Mononuclear cell (primary cell): ENCODE results near the gene WHRN. TPM values are rescaled to one million over a fixed set of nuclear protein-coding genes. Genes with fewer than 3 reads are reported as not detected.
A peak's percentile ranks its signal among the peaks of the same experiment; 100 is the strongest.

ENCODE experiments used
- H3K27me3 ChIP-seq: 2 replicates; pipeline ENCODE4 v1.6.0; 2011; ENCODE audit warnings: low read length, control low read depth; ENCODE audit not compliant: insufficient read depth
- H3K4me1 ChIP-seq: 2 replicates; pipeline ENCODE4 v1.5.1; 2011; ENCODE audit warnings: mild to moderate bottlenecking, low read length, control low read depth; ENCODE audit not compliant: insufficient read depth
- H3K4me3 ChIP-seq: 2 replicates; pipeline ENCODE4 v1.5.1; 2011; ENCODE audit warnings: mild to moderate bottlenecking, low read length, moderate library complexity
- H3K9me3 ChIP-seq: 2 replicates; pipeline ENCODE4 v1.5.1; 2011; ENCODE audit warnings: low read depth, mild to moderate bottlenecking, control low read depth, low read length
- total RNA-seq: library from RNA; depleted of rRNA; stranded (reverse); fragments of >200 nt; gene quantifications from one replicate; pipeline ENCODE4 v1.2.3, GENCODE V29; 2012

The WHRN gene
- total RNA-seq, 1 donor: 4.7 TPM

DNA sequence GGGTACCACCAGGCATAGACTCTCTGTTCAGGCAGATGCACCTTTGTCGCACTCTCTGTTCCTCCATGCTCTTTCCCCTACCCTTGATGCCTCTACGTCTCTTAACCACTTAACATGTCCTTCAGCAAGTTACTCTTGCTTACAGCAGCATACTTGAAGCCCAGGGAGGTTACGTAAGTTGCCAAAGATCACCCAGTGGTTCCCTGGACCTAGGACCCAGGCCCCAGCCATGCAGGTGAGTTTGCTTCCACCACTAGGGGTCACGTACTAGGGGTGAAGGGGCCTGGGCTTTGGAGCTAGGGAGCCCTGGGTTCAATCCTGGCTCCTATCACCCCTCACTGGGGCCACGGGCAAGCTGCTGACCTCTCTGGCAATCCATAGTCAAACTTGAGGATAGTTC, 126.4 kb downstream of the WHRN start:
- no peaks in the 10 kb centered on the region for H3K9me3 ChIP-seq
- no peaks in the 10 kb centered on the region for H3K27me3 ChIP-seq
- no peak overlapping the region for H3K4me3 ChIP-seq
- peaks cover 97% of the 10 kb centered on the region for H3K4me1 ChIP-seq

DNA sequence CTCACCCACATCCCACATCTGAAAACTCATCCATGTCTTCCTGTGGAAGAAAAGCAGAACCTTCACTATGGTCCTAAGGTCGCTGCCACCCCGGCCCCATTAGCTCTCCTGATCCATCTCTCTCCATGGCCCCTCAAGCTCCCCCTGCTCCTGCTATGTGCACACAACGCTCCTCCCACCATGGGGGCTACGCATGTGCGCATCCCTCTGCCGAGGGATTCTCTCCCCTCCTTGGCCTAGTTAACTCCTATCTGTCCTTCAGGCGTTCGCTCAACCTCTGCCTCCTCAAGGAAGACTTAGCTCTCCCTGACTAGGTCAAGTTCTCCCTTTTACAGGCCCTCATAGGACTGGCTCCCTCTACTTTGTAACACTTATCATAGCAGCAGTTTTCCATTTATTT, 127.3 kb downstream of the WHRN start:
- Histone ChIP-seq H3K4me3 (no peak overlapping the region), H3K27me3 (no peaks in the 10 kb centered on the region), H3K4me1 (peaks cover 97% of the 10 kb centered on the region), H3K9me3 (no peaks in the 10 kb centered on the region)

DNA sequence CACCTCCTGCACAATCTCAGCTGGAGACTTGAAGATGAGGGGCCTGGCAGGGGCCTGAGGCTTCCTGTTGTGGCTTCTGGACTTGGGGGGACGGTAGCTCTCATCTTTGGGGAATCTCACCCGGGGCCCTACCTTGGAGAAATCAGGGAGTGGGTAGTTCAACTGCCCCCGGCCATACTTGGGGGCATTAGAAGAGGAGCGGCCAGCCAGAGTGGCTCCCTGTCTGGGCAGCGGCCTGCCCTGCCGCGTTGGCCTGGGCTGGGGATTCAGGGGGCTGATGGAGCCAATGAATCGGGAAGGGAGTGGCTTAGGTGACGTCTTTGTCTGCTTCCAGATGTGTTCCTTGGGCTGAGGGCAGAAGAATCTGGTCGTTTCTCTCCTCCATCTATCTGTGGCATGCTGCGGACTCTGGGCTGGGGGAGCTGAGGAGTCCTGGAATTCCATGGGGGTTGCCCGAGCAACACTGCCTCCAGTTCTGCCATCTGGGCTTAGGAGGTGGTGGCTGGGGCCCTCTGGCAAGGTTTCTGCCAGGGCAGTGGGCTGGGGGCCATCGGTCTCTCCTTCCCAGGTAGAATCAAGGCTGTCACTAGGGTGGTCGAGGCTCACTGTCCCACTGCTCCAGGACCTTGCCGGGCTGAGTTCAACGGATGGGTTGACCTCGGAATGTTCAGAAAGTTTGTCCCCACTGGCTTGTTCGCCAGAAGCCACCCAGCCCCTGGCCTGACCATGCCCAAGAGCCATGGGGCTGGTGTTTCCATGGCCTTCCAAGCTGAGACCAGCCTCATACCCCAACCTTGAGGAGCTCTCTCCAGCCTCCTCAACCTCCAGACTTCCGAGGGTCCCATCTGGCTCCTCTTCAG, 128.5 kb downstream of the WHRN start:
- H3K9me3 ChIP-seq: no peaks in the 10 kb centered on the region
- H3K4me3 ChIP-seq: no peak overlapping the region
- H3K27me3 ChIP-seq: no peaks in the 10 kb centered on the region
- H3K4me1 ChIP-seq: peaks cover 95% of the 10 kb centered on the region

DNA sequence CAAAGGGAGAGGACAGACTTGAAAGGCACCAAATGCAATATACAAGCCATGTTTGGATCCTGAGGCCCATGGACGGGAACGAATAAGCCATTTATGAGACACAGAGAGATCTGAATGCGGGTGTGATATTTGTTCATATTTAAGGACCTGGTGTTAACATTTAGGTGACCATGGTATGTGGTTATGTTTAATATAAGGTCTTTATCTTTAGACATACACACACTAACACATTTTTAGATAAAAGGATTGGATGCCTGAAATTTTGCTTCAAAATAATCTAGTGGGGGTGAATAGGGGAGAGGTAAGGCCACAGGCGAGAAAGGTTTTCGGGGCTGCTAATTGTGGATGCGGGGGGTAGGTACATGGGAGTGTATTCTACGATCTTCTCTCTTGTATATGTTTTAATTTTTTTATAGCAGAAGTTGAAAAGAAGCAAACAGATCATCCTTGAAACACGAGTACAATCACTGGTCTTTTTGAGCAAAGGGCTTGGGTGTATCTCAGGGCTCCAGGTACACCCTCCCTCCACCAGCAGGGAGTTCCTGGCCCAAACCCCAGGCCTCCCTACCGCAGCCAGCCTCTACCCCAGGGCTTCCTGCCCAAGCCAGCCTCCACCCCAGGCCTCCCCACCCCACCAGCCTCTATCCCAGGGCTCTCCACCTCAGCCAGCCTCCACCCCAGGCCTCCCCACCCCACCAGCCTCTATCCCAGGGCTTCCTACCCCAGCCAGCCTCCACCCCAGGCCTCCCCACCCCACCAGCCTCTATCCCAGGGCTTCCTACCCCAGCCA, 129.7 kb downstream of the WHRN start:
- H3K4me3 ChIP-seq: no peak overlapping the region
- H3K27me3 ChIP-seq: no peaks in the 10 kb centered on the region
- H3K4me1 ChIP-seq: peaks cover 95% of the 10 kb centered on the region
- H3K9me3 ChIP-seq: no peaks in the 10 kb centered on the region

DNA sequence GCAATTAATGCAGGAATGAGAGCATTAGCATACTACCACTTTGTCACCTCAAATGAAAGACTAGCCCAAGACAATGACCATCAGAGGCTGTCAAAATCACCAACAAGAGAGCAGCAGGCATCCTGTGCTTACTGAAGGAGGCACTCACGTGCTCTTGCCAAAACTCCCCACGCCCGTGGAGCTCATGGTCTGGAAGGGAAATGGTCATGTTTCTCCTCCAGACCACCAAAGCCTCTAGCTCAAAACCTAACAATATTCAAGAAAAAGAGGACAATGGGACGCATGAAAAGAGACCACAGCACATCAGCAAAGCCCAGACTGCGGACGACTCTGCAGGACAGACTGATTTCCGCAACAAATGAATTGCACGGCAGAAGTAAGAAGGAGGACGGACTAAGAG, 130.3 kb downstream of the WHRN start:
- no peaks in the 10 kb centered on the region for H3K9me3 ChIP-seq
- no peak overlapping the region for H3K4me3 ChIP-seq
- no peaks in the 10 kb centered on the region for H3K27me3 ChIP-seq
- H3K4me1 ChIP-seq: peaks cover 95% of the 10 kb centered on the region

DNA sequence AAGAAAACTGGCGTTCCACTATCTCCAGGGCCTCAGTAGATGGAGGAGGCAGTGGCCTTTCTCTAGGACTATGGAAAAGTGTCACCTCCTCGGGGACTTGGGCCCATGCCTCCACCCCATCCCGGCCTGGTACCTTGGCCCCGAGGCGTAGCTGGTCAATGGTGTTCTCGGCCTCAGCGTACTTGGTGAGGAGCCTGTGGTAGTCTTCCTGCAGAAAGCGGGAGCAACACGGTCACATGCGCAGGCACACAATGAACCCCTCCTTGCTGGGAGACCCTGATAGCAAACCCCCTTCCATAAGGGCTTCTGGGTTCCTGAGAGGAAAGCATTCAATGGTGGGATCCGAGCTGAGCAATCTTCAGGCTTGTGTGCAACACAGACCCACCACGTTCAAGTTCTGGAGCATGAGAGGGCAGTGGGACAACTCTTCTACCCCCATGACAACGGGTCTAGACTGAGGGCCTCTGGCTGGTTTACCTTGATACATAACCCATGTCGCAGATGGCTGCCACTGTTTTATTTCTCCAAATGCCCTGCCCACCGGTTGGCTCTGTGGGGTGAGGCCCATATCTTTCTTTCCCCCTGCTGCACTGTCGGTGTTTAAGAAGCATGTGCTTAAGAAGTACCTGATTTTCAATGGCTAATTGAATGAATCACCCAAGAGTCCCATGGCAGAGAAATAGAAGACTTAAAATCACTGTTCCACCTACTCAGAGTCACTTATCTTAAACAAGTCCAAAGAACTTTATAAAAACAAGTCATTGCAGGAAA, 131.1 kb downstream of the WHRN start:
- H3K4me3 ChIP-seq: no peak overlapping the region
- H3K27me3 ChIP-seq: no peaks in the 10 kb centered on the region
- H3K9me3 ChIP-seq: no peaks in the 10 kb centered on the region
- H3K4me1 ChIP-seq: peaks cover 95% of the 10 kb centered on the region

DNA sequence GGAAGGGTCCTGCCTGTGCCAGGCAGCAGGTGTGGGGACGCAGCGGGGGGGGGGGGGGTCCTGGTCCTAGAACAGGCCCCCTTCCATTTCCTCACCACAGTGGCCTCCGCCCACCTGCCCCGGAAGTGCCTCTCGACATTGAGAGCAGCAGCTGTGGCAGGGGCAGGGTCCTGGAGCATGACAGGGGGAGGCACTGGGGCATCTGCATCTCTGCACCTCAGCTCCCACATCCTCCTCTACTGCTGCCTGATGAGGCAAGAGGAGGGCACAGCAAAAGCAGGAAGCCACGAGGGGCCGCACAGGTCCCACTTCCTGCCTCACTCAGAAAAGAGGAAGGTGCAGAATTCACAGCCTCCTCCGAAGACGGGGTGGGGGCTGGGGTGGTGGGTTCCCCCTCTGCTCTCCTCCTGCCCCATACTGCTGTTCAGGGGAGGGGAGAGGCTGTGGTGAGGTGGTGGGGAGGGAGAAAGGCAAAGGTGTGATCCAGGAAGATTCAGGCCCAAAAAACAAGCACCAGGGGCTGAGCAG, 132.3 kb downstream of the WHRN start:
- no peaks in the 10 kb centered on the region for H3K9me3 ChIP-seq
- no peak overlapping the region for H3K4me3 ChIP-seq
- no peaks in the 10 kb centered on the region for H3K27me3 ChIP-seq
- peaks cover 95% of the 10 kb centered on the region for H3K4me1 ChIP-seq

DNA sequence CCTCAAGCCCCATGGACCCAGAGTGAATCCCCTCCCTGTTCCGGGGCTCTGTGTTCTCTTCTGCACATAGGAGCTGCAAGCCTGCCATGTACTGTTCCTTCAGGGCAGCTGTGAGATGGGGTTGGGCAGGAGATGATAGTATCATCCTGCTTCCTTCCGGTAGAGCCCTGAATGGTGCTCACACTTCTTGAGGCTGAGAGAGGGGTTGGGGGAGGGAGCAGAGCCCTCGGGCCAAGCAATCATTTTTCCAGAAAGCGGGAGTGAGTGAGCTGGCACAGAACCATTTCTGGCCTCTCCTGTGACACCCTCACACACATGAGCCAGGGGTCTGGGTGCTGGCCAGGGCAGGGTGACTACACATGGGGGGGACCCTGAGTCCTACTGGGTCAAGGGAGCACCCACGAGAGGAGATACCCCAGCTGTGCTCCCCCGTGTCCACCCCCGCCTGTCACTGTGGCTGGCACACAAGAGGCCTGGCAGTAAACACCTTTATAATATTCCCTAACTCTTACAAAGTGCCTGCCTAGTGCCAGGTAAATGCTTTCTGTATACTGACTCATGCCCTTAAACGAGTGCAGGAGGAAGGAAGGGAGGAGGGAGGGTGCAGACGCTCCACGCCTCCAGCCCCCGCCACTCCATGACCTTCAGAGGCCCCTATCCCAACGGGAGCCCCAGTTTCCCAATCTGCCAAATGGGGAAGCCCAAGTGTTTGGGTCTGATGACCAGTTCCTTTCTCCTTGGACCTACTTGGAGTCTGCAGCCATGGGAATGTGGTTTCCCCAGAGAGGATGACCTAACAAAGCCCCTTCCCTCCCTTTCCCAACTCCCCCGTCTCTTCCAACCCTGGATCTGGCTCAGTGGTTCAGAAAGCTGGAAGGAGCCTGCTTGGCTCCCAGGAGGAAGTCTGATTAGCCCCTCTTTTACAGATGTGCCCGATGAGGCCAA, 133.0 kb downstream of the WHRN start:
- H3K27me3 ChIP-seq: no peaks in the 10 kb centered on the region
- H3K4me3 ChIP-seq: peak overlapping the region; percentile 3
- peaks cover 95% of the 10 kb centered on the region for H3K4me1 ChIP-seq
- no peaks in the 10 kb centered on the region for H3K9me3 ChIP-seq

DNA sequence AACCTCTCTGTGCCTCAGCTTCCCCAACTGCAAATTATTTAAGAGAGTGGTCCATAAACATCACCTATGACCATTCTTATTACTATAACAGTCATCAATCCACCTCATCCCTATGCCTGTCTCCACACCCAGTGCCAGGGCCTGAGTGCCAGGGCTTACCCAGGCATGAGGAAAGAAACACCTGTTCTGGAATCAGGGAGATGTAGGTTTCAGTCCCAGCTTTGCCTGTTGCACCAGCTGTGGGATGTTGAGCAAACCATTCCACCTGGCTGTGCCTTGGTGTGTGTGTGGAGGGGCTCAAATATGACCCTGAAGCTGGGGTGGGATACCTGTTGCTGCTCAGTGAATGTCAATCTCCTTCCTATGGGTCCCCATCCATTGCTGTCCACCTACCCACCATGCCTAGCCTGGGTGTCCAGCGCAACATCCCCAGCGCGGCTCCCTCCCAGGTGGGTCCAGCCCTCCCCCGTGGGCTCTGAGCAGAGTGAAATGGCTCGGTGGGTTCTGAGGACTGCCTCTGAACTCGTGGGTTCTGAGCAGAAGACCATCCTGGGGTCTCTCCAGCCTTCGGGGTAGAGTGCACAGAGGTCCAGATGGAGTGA, 133.8 kb downstream of the WHRN start:
- Histone ChIP-seq H3K4me3 (no peak overlapping the region), H3K27me3 (no peaks in the 10 kb centered on the region), H3K4me1 (peaks cover 95% of the 10 kb centered on the region), H3K9me3 (no peaks in the 10 kb centered on the region)

DNA sequence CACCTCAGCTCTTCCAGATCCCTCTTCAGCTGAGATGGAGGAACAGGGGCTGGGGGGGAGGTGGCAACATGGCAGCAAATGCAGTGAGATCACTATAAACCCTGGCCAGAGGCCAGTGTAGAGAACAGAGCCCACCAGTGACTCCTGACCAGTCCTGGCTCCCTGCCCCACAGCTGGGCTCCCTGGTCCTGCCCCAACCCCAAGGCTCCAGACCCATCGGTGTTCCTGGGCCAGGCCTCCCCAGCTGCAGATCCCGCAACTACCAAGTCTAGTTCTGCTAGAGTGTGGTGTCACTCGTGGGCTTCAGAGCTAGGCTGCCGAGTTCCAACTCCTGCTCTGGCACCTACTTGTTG, 134.3 kb downstream of the WHRN start:
- Histone ChIP-seq H3K27me3 (no peaks in the 10 kb centered on the region), H3K9me3 (no peaks in the 10 kb centered on the region), H3K4me1 (peaks cover 96% of the 10 kb centered on the region), H3K4me3 (no peak overlapping the region)

DNA sequence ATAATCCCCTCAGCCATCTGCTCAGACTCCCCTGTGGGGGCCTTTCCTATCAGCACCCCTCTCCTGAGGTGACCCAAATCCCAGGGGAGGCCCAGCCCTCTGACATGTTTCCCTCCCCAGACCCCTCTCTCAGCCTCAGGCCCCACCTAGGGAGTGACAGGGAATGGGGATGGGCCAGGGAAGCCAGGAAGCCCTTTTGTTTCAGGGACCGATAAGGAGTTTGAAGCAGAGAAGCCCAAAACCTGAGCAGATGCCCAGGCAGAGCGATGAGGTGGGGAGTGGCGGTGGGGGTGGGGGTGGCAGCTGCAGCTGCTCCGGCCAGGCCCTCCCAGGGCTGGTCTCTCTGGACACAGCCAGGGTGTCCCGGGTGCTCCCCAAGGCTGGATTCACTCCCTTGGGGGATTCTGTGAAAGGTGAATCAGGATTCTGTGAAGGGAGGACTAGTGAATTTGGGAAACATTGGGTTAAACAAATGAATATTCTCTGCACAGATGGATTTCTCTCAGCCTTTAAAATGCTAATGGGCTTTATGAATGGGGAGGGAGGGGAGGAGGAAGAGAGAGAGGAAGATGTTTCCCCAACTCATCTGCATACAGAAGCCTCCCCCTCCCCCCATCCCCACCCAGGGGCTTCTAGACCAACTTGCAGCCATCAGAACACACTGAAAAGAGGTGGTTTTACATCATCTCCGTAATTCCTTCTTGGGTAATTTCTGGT, 134.9 kb downstream of the WHRN start:
- Histone ChIP-seq H3K4me3 (no peak overlapping the region), H3K4me1 (peaks cover 97% of the 10 kb centered on the region), H3K9me3 (no peaks in the 10 kb centered on the region), H3K27me3 (no peaks in the 10 kb centered on the region)

DNA sequence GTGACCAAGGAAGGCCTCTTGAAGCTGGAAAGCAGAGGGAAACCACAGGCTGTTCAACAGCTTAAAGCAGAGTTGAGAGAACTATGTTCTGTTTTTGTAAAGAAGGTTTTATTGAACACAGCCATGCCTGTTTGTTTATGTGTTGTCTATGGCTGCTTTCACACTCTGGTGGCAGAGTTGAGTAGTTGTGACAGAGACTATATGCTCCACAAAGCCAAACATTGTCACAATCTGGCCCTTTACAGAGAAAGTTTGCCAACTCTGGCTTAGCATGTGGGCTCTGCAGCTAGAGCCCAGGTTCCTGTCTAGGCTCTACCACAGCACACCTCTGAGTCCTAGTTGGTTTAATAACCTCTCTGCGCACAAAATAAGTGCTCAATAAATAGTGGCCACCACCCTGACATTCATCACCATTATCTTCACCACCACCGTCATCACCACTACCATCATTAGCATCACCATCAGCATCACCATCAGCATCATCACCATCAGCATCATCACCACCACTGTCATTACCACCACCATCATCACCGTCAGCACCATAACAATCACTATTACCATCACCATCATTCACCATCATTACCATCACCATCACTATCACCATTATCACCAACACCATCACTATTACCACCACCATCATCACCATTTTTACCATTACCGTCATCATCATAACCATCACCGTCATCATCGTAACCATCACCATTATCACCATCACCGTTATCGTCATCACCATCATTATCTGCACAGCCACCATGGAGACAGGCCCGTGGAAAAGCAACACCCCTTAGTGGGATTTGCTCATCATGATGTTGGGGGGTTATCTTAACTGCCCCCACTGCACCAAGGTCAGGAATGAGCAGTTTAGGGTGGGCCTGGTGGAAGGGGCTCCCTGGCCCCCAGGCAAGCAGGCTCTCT, 135.8 kb downstream of the WHRN start:
- Histone ChIP-seq H3K4me3 (no peak overlapping the region), H3K27me3 (no peaks in the 10 kb centered on the region), H3K9me3 (no peaks in the 10 kb centered on the region), H3K4me1 (peaks cover 96% of the 10 kb centered on the region)
